ENCODE measurements around the gene TBC1D3B.
"Not testable (repeated sequence)": the region's sequence is repeated elsewhere in the genome, so short reads cannot be mapped to it uniquely, and the experiment has no call there.

The TBC1D3B gene

GRCh38 chr17:36127199-36127893 is 49.1 kb downstream of the TBC1D3B start:
- no peak for DNase-seq

- no peak for DNase-seq
Observed at GRCh38 chr17:36124879-36125824, 51.3 kb downstream of the TBC1D3B start.

GRCh38 chr17:36123431-36123830 is 53.0 kb downstream of the TBC1D3B start:
- no peak for DNase-seq

- DNase-seq = not testable (repeated sequence)
Observed at GRCh38 chr17:36121099-36121498, 55.3 kb downstream of the TBC1D3B start.

GRCh38 chr17:36120221-36120620 is 56.2 kb downstream of the TBC1D3B start:
- DNase-seq = no peak

- DNase-seq = no peak
Observed at GRCh38 chr17:36118477-36119353, 57.7 kb downstream of the TBC1D3B start.

GRCh38 chr17:36117505-36118382 is 58.7 kb downstream of the TBC1D3B start:
- no peak for DNase-seq
